HG03103 (cell line): Measurements from ENCODE around the gene MBOAT2.
"Not testable (repeated sequence)": the region's sequence is repeated elsewhere in the genome, so short reads cannot be mapped to it uniquely, and the experiment has no call there.

Source experiments
- ATAC-seq: cut with Tn5 transposase; IDR thresholded peaks from one replicate; pipeline ENCODE4 v1.9.1; 2021; ENCODE audit warnings: low read depth; ENCODE audit not compliant: unreplicated experiment

The MBOAT2 gene

GRCh38 chr2:8907764-8908288 lies 95.7 kb downstream of the MBOAT2 start:
- ATAC-seq, result no peak

- not testable (repeated sequence) for ATAC-seq
Measured at GRCh38 chr2:8903924-8904323, 99.6 kb downstream of the MBOAT2 start.

GRCh38 chr2:8902757-8903156 lies 100.7 kb downstream of the MBOAT2 start:
- ATAC-seq, result not testable (repeated sequence)

GRCh38 chr2:8897206-8897605 lies 106.3 kb downstream of the MBOAT2 start:
- not testable (repeated sequence) for ATAC-seq

- not testable (repeated sequence) for ATAC-seq
Measured at GRCh38 chr2:8896671-8897070, 106.8 kb downstream of the MBOAT2 start.

GRCh38 chr2:8895087-8895912 lies 108.2 kb downstream of the MBOAT2 start:
- not testable (repeated sequence) for ATAC-seq

- no peak for ATAC-seq
Measured at GRCh38 chr2:8893978-8894820, 109.3 kb downstream of the MBOAT2 start.

GRCh38 chr2:8893474-8893873 lies 110.0 kb downstream of the MBOAT2 start:
- ATAC-seq, result no peak

GRCh38 chr2:8892111-8892510 lies 111.4 kb downstream of the MBOAT2 start:
- no peak for ATAC-seq

- ATAC-seq, result no peak
Measured at GRCh38 chr2:8889978-8890377, 113.5 kb downstream of the MBOAT2 start.

GRCh38 chr2:8888963-8889362 lies 114.5 kb downstream of the MBOAT2 start:
- ATAC-seq, result no peak

GRCh38 chr2:8886876-8887275 lies 116.6 kb downstream of the MBOAT2 start:
- ATAC-seq, result no peak

GRCh38 chr2:8886202-8886518 lies 117.3 kb downstream of the MBOAT2 start:
- ATAC-seq, result no peak

GRCh38 chr2:8885449-8886201 lies 117.9 kb downstream of the MBOAT2 start:
- no peak for ATAC-seq

- no peak for ATAC-seq
Measured at GRCh38 chr2:8884812-8885211, 118.7 kb downstream of the MBOAT2 start.

GRCh38 chr2:8882094-8882493 lies 121.4 kb downstream of the MBOAT2 start:
- no peak for ATAC-seq

- ATAC-seq, result no peak
Measured at GRCh38 chr2:8877894-8878293, 125.6 kb downstream of the MBOAT2 start.

- ATAC-seq, result no peak
Measured at GRCh38 chr2:8877332-8877731, 126.2 kb downstream of the MBOAT2 start.

- ATAC-seq, result no peak
Measured at GRCh38 chr2:8876628-8877027, 126.9 kb downstream of the MBOAT2 start.

GRCh38 chr2:8872821-8873432 lies 130.6 kb downstream of the MBOAT2 start:
- ATAC-seq, result no peak
